A673 (cell line): ENCODE measurements around the gene ATP2A3. TPM values are rescaled to one million over a fixed set of nuclear protein-coding genes. Genes with fewer than 3 reads are reported as not detected.

Experiments
- BruUV-seq: library from RNA; stranded (reverse); fragments of 400-500 nt; replicated peaks from 2 replicates; lab custom pipeline; 2021; lab: Mats Ljungman, UMichigan
- CTCF ChIA-PET: fragments of 300-600 bp; sonication (Branson Sonifier 250); formaldehyde crosslinking; loops from one replicate; lab custom pipeline; 2022; ENCODE audit warnings: antibody characterized with exemption; lab: Charles Lee
- POLR2A ChIA-PET: fragments of 300-600 bp; sonication (Branson Sonifier 250); formaldehyde crosslinking; loops from one replicate; lab custom pipeline; 2022; ENCODE audit warnings: antibody characterized with exemption; ENCODE audit not compliant: low non-redundant PET; lab: Charles Lee
- DNase-seq: peaks from one replicate; pipeline ENCODE4 v3.0.0-alpha.2; 2015; ENCODE audit warnings: low spot score
- H3K27ac ChIP-seq: fragments of 200-600 bp; sonication (generic); 2 replicates; pipeline ENCODE4 v1.5.1; 2016; ENCODE audit warnings: mixed run types, low read depth, mild to moderate bottlenecking, mixed read lengths, antibody characterized with exemption, low read length; ENCODE audit not compliant: poor library complexity, severe bottlenecking
- H3K27me3 ChIP-seq: fragments of 200-600 bp; sonication (generic); replicated peaks from 2 replicates; pipeline ENCODE4 v1.6.1; 2017; ENCODE audit warnings: mixed run types, low read depth, mild to moderate bottlenecking, mixed read lengths, antibody characterized with exemption, low read length; ENCODE audit not compliant: insufficient read depth, poor library complexity
- H3K36me3 ChIP-seq: fragments of 200-600 bp; sonication (generic); 2 replicates; pipeline ENCODE4 v1.6.1; 2016; ENCODE audit warnings: mixed run types, mild to moderate bottlenecking, mixed read lengths, antibody characterized with exemption, low read length; ENCODE audit not compliant: insufficient read depth, poor library complexity, severe bottlenecking
- H3K4me1 ChIP-seq: fragments of 200-600 bp; sonication (generic); 2 replicates; pipeline ENCODE4 v1.6.1; 2017; ENCODE audit warnings: mixed run types, mild to moderate bottlenecking, mixed read lengths, antibody characterized with exemption, low read length; ENCODE audit not compliant: insufficient read depth, poor library complexity, severe bottlenecking
- H3K4me3 ChIP-seq: fragments of 200-600 bp; sonication (generic); 2 replicates; pipeline ENCODE4 v1.5.1; 2016; ENCODE audit warnings: low read depth, mixed run types, mild to moderate bottlenecking, mixed read lengths, low read length; ENCODE audit not compliant: poor library complexity, severe bottlenecking
- H3K9me3 ChIP-seq: fragments of 200-600 bp; sonication (generic); 2 replicates; pipeline ENCODE4 v1.6.1; 2016; ENCODE audit warnings: mixed run types, low read depth, mild to moderate bottlenecking, mixed read lengths, antibody characterized with exemption, low read length; ENCODE audit not compliant: poor library complexity, severe bottlenecking
- EZH2 ChIP-seq: fragments of 200-600 bp; sonication (generic); IDR thresholded peaks from 2 replicates; pipeline ENCODE4 v1.6.1; 2017; ENCODE audit warnings: borderline replicate concordance, low read depth, mild to moderate bottlenecking, mixed read lengths, antibody characterized with exemption, low read length; ENCODE audit not compliant: poor library complexity, severe bottlenecking
- intact Hi-C: fragments of 100-400 bp; cut with micrococcal nuclease; formaldehyde crosslinking; loops from one replicate; pipeline ENCODE4 v1.10.0; 2022; ENCODE audit not compliant: unreplicated experiment
- total RNA-seq: library from RNA; stranded (reverse); gene quantifications from 2 replicates; pipeline ENCODE4 v1.2.3, GENCODE V29; 2021
- TF ChIP-seq, protein P1 (sequence below): fragments of 300-800, 200-600 bp; sonication (generic); conservative IDR thresholded peaks from 2 replicates; pipeline ENCODE4 v1.5.1; 2017; ENCODE audit warnings: low read depth, mild to moderate bottlenecking, antibody characterized with exemption, low read length, moderate library complexity, mixed read lengths

ATP2A3 gene
- total RNA-seq, 1 experiment from 2014 or later, result 0.17 TPM

DNA sequence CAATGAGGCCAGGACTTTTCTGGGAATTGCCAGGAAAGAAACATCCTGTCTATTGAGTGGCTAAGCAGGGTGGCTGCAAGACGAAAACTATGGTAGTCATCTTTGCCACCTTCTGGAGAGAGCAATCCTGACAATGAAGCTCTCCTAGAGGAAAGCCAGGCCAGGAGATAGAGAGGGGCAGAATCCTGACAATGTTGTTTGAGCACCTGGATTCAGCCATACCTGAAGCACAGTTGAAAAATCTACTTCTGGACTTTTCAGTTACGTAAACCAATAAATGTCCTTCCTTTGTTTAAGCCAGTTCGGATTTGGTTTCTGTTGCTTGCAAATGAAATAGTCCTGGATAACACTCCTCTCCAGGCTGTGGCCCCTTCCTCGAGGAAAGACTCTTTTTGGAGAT lies 57.4 kb downstream of the ATP2A3 start:
- intact Hi-C loops, result no loop called here
- Histone ChIP-seq H3K27ac (no peak overlapping the region), H3K36me3 (no peaks in the 10 kb centered on the region), H3K9me3 (no peaks in the 10 kb centered on the region), H3K4me3 (no peak overlapping the region), H3K27me3 (no peaks in the 10 kb centered on the region), H3K4me1 (no peaks in the 10 kb centered on the region)
- ChIA-PET CTCF (interaction anchor here (0.5 kb wide), 1 partner anchor 158 kb away, joined by 4 read pairs; no protein-coding TSS in a partner anchor), POLR2A (no interaction called here)
- TF ChIP-seq, protein P1, sequence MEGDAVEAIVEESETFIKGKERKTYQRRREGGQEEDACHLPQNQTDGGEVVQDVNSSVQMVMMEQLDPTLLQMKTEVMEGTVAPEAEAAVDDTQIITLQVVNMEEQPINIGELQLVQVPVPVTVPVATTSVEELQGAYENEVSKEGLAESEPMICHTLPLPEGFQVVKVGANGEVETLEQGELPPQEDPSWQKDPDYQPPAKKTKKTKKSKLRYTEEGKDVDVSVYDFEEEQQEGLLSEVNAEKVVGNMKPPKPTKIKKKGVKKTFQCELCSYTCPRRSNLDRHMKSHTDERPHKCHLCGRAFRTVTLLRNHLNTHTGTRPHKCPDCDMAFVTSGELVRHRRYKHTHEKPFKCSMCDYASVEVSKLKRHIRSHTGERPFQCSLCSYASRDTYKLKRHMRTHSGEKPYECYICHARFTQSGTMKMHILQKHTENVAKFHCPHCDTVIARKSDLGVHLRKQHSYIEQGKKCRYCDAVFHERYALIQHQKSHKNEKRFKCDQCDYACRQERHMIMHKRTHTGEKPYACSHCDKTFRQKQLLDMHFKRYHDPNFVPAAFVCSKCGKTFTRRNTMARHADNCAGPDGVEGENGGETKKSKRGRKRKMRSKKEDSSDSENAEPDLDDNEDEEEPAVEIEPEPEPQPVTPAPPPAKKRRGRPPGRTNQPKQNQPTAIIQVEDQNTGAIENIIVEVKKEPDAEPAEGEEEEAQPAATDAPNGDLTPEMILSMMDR, result no peak
- no peak for TF ChIP-seq EZH2
- no TSS peak for BruUV-seq
- no peak for DNase-seq

DNA sequence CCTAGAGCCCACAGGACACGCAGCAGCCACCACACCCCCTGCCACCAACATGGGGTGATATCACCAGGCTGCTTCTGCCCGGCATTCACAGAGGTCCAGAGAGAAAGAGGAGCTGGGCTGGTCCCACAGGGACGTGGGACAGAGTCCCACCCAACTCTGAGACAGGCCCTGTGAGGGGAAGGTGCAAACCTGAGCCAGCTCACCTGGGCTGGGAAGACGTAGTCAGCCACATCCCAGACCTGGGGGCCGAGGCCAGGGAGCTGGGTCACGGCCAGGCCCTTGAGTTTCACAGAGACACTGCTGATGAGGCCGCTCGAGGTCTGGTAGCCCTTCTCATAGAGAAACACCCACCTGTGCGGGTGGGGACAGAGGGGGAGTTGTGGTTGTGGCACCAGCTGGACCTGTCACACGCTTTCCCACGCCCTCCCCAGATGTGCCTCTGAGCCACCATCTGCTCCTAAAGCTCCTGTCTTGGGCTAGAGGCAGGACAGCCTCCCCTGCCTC lies 59.2 kb downstream of the ATP2A3 start:
- Histone ChIP-seq H3K9me3 (no peaks in the 10 kb centered on the region), H3K4me3 (no peak overlapping the region), H3K27me3 (no peaks in the 10 kb centered on the region), H3K4me1 (no peaks in the 10 kb centered on the region), H3K36me3 (no peaks in the 10 kb centered on the region), H3K27ac (no peak overlapping the region)
- POLR2A ChIA-PET, result no interaction called here
- TF ChIP-seq, protein P1, result no peak
- TF ChIP-seq EZH2, result no peak
- BruUV-seq, result no TSS peak
- DNase-seq, result no peak
- CTCF ChIA-PET, result interaction anchor here (0.5 to 0.8 kb wide), 2 partner anchors 9 to 149 kb away, joined by 4 read pairs; no protein-coding TSS in a partner anchor
- intact Hi-C loops, result no loop called here

DNA sequence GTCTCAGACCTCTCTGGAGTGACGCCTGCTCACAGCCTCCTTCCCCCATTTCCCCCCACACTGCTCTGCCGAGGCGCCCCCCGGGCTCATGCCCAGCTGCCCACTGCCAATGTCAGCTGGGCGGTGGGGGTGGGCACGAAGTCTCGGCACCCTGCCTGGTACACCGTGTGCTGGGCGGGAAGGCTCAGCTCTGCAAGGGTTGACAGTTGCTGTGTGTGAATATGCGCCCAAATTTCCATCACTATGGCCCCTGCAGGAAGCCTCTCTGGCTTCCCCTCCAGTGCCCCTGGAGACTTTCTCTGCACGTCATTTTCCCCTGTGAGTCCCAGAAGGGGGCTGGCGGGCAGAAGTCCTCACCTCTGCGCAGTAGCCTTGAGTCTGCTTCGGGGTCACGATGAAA lies 59.7 kb downstream of the ATP2A3 start:
- DNase-seq, result no peak
- TF ChIP-seq, protein P1, result no peak
- no peak for TF ChIP-seq EZH2
- no peaks in the 10 kb centered on the region for H3K9me3 ChIP-seq
- no peaks in the 10 kb centered on the region for H3K27me3 ChIP-seq
- no peak overlapping the region for H3K27ac ChIP-seq
- H3K4me3 ChIP-seq, result no peak overlapping the region
- POLR2A ChIA-PET, result no interaction called here
- intact Hi-C loops, result no loop called here
- no peaks in the 10 kb centered on the region for H3K4me1 ChIP-seq
- no TSS peak for BruUV-seq
- CTCF ChIA-PET, result no interaction called here
- no peaks in the 10 kb centered on the region for H3K36me3 ChIP-seq
